HG03378 (cell line): Measurements from ENCODE around the gene ZMIZ2.
"Not testable (repeated sequence)": the region's sequence is repeated elsewhere in the genome, so short reads cannot be mapped to it uniquely, and the experiment has no call there.

ENCODE experiments used
- ATAC-seq: cut with Tn5 transposase; IDR thresholded peaks from one replicate; pipeline ENCODE4 v1.9.1; 2021; ENCODE audit warnings: mild to moderate bottlenecking, moderate library complexity; ENCODE audit not compliant: unreplicated experiment

The ZMIZ2 gene

DNA sequence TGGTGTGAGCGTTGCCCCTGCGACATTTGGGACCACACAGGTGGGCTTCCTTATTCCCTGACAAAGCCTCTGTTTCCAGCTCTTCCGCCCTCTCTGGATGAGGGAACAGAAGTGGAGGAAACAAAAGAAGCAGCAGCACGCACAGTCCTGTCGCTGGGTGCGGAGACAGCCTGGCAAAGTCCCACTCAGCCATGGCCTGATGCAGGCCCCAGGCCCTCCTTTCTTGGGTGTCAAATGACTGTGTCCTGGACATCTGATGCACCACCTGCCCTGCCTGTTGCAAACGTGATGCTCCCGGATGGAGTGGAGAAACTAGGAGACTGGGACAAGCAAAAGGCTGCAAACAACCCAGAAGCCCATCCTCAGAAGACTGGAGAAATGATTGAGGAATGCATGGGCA is 20.7 kb downstream of the ZMIZ2 start:
- no peak for ATAC-seq

- ATAC-seq: peak; percentile 78
Measured at GRCh38 chr7:44769776-44770294, 21.2 kb downstream of the ZMIZ2 start.

DNA sequence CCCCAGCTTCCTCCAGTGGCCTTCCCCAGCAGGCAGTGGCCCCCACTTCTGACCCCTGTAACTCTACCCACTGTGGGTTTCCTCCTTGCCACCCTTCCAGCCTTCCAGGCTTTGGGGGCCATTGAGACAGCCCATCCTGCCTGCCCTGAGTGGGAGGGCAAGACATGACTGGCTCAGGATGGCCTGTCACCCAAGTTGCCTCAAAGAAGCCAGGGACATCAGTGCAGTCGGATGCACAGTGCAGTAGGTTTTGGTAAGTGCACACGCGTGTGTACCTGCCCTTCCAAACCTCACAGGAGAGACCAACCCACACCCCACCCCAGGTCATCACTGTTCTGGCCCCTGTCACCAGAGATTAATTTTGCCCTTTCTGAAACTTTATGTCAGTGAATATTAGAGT is 22.7 kb downstream of the ZMIZ2 start:
- no peak for ATAC-seq

- no peak for ATAC-seq
Measured at GRCh38 chr7:44772440-44772839, 23.8 kb downstream of the ZMIZ2 start.

DNA sequence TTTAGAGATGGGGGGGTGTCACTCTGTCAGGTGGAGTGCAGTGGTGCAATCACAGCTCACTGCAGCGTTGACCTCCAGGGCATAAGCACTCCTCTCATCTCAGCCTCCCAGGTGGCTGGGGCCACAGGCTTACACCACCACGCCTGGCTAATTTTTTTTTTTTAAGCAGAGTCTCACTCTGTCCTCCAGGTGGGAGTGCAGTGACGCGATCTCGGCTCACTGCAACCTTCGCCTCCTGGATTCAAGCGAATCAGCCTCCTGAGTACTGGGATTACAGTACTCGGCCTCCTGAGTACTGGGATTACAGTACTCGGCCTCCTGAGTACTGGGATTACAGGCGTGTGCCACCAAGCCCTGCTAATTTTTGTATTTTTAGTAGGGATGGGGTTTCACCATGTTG is 24.2 kb downstream of the ZMIZ2 start:
- ATAC-seq: no peak

DNA sequence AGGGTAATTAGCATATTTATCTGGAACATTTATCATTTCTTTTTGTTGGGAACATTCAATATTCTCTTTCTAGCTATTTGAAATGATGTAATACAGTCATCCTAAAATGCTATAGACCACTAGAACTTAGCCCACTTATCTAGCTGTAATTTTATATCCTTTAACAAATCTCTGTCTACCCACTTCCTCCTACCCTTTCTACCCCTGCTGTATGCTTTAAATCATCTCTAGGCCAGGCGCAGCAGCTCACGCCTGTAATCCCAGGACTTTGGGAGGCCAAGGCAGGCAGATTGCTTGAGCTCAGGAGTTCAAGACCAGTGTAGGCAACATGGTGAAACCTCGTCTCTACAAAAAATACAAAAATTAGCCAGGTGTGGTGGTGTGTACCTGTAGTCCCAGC is 25.8 kb downstream of the ZMIZ2 start:
- not testable (repeated sequence) for ATAC-seq

- ATAC-seq: no peak
Measured at GRCh38 chr7:44775383-44776107, 26.9 kb downstream of the ZMIZ2 start.

- no peak for ATAC-seq
Measured at GRCh38 chr7:44776211-44776610, 27.6 kb downstream of the ZMIZ2 start.

DNA sequence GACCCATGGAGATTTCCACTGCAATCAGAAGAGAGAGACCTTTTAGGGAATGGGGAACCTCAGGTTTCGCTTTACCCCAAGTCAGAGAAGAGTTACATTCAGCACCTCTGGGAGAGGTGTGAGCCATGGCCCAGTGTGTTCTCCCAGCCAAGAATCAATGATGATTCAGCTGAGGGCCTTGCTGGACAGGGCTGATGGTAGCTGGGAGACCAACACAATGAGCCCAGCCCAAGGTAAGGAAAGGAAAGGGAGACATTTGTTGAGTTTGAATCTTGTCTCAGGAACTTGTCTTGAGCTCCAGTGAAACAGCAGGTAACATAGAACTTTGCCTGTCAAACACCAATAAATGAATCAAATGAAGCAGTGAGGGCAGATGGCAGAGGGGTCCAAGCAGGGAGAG is 33.8 kb downstream of the ZMIZ2 start:
- ATAC-seq: no peak

GRCh38 chr7:44783407-44783806 is 34.8 kb downstream of the ZMIZ2 start:
- ATAC-seq: no peak

GRCh38 chr7:44784364-44784763 is 35.7 kb downstream of the ZMIZ2 start:
- no peak for ATAC-seq

- ATAC-seq: not testable (repeated sequence)
Measured at GRCh38 chr7:44785218-44785617, 36.6 kb downstream of the ZMIZ2 start.

DNA sequence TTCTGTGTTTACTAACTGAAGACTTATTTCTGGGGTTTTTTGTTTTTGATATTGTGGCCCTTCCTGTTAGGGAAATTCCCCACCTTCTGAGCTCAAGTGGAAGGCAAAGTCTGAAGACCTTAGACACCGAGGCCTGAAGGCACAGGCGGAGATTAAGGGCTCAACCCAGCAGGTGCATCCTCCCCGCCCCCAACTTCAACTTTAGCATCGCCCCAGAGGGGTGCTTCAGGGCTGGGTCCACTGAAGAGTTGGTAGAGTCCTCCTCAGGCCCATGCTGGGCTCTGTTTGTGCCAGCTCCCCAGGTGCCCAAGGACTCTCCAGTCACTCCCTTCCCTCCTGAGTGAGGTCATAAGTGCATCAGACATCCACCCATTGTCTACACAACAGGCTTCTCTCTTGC is 38.4 kb downstream of the ZMIZ2 start:
- no peak for ATAC-seq

- no peak for ATAC-seq
Measured at GRCh38 chr7:44787762-44788161, 39.1 kb downstream of the ZMIZ2 start.

GRCh38 chr7:44789990-44790389 is 41.3 kb downstream of the ZMIZ2 start:
- no peak for ATAC-seq

- no peak for ATAC-seq
Measured at GRCh38 chr7:44791278-44792219, 42.9 kb downstream of the ZMIZ2 start.

DNA sequence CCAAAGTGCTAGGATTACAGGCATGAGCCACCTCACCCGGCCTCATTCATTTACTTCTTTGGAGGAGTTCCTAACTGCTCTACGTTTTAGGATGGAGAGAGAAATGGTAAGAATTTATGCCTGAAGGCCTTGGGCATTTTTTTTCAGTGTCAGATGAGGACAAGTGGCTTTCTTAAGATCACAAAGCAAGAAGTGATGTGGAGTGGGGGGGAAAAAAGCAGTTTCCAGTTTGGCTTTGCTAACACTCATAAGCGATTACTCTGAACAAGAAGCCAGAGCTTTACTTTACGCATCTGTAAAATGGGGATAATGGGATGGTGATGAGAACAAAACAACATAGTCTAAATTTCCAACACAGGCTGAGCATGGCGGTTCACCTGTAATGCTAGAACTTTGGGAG is 45.3 kb downstream of the ZMIZ2 start:
- no peak for ATAC-seq

DNA sequence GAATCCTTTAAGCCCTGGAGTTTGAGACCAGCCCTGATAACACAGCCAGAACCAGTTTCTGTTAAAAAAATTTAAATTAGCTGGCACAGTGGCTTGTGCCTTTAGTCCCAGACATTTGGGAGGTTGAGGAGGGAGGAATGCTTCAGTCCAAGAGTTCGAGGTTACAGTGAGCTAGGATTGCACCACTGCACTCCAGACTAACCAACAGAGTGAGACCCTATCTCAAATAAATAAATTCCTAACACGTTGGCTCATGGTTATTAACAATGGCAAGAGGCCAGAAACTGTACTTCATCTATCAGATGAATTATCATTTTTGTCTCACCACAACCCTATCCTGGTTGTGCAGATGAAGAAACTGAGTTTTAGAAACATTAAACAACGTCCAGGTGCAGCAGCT is 45.7 kb downstream of the ZMIZ2 start:
- no peak for ATAC-seq

- peak; percentile 7 for ATAC-seq
Measured at GRCh38 chr7:44796034-44796503, 47.4 kb downstream of the ZMIZ2 start.

- peak; percentile 68 for ATAC-seq
Measured at GRCh38 chr7:44796504-44797328, 48.1 kb downstream of the ZMIZ2 start, which contains the start of gene PPIA. PPIA (plus strand) TSS chr7:44796681; CDS start chr7:44796725, 44 bp downstream.
